Stimulated activated CD4-positive, alpha-beta T cell treated with anti-CD3 and anti-CD28 coated beads, Interleukin-4, amount 100 ng/mL, for 4 hours (primary cell): ENCODE results near the gene SPINK1.
"Not testable (repeated sequence)": the region's sequence is repeated elsewhere in the genome, so short reads cannot be mapped to it uniquely, and the experiment has no call there.

Experiments
- DNase-seq, 2 experiments: peaks; one replicate each; pipeline ENCODE4 v3.0.0-alpha.2; 2020

SPINK1 gene

DNA sequence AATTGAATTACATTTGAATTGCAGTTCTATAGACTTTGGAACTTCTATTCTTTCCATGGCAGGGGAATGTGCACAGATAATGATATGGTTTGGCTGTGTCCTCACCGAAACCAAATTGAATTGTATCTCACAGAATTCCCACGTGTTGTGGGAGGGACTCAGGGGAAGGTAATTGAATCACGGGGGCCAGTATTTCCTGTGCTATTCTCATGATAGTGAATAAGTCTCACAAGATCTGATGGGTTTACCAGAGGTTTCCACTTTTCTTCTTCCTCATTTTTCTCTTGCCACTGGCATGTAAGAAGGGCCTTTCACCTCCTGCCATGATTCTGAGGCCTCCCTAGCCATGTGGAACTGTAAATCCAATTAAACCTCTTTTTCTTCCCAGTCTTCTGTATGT lies 28.3 kb downstream of the SPINK1 start:
- DNase-seq: not testable (repeated sequence)

DNA sequence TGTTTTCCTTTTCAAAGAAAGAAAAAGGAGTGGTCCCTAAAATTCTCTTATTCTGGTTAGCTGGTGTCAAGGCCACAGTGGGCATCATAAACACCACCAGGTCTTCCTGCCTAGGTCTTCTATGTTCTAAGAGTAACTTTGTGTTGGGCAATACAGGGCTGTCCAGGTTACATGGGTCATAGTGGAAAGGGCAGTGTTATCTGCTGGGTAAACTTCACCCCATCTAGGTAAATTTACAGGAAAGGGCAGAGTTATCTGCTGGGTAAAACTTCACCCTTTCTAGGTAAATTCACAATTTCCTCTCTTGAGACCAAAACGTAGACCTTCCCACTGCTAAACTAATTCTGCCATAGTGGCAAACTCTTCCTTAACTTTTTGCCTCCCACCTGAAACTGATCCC lies 30.0 kb downstream of the SPINK1 start:
- DNase-seq: no peak

DNA sequence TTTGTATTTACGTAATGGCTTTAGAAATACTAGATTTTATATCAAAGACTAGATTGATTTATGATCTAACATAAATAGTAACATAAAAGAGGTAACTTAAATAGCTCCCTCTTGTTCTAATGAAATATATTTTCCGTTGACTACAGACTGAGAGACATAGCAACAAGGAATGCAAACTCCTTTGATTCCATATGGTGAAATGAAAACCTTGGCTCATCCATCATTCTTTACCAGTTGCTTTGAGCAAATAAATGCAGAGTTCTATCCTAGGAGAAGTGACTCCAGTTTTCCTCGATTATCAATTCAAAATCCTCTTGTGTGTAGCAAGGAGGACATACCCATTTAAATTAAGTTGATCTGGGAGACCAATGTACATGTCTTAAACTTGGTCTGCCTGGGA lies 31.0 kb downstream of the SPINK1 start:
- DNase-seq: no peak

DNA sequence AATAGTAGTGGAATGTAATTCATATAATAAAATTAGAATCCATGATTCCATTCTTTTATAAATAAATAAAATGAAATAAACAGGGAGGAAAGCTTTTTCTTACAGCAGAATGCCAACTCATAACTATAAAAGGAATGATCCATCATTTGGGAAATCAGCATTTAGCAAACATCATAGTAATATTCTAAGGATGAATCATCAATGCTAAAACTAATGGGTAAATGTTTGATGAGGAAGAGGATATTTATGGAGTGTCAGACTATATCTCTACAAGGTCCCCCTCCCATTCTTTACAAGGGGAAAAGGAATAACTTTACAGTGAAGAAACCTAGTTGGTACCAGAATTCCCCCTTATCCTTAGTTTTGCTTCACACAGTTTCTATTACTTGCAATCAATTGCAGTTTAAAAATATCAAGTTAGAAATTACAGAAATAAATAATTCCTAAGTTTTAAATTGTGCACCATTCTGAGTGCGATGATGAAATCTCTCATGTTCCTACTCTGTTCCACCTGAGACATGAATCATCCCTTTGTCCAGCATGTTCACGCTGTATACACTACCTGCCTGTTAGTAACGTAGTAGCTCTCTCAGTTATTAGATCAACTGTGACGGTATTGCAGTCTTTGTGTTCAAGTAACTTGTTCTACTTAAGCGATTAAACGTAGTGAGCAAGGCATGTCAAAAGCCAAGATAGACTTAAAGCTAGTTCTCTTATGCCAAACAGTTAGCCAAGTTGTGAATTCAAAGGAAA lies 34.7 kb downstream of the SPINK1 start:
- DNase-seq: no peak

GRCh38 chr5:147791181-147791580 lies 40.3 kb downstream of the SPINK1 start:
- DNase-seq: no peak

- no peak for DNase-seq
These were observed 41.7 kb downstream of the SPINK1 start for GRCh38 chr5:147789820-147790219.

GRCh38 chr5:147788023-147788422 lies 43.4 kb downstream of the SPINK1 start:
- DNase-seq: no peak

DNA sequence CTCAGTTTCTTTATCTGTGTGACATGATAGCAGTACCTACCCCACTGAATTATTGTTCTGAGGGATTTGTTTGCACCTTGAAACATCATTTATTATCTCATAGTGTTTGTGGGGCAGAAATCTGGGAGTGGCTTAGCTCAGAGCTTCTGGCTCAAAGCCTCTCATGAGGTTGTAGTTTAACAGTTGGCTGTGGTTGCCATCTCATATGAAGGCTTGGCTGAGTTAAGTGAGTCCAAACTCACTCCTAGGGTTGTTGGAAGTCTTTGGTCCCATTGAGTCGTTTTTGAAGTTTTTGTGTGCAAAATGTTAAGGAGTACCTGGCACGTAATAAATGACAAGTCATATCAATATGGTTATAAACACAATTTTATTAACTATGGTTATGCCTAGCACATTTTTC lies 45.3 kb downstream of the SPINK1 start:
- no peak for DNase-seq

- no peak for DNase-seq
These were observed 47.1 kb downstream of the SPINK1 start for GRCh38 chr5:147784146-147784987.

GRCh38 chr5:147782110-147783028 lies 49.1 kb downstream of the SPINK1 start, which contains the start of gene JAKMIP2:
TSS of gene JAKMIP2 (minus strand) at chr5:147782728. CDS start at chr5:147671806, 110,922 bp downstream.
- DNase-seq: peak; percentile 63 to 74

- DNase-seq: no peak
These were observed 50.4 kb downstream of the SPINK1 start for GRCh38 chr5:147780924-147781573.

- no peak for DNase-seq
These were observed 51.8 kb downstream of the SPINK1 start for GRCh38 chr5:147779694-147780093.

DNA sequence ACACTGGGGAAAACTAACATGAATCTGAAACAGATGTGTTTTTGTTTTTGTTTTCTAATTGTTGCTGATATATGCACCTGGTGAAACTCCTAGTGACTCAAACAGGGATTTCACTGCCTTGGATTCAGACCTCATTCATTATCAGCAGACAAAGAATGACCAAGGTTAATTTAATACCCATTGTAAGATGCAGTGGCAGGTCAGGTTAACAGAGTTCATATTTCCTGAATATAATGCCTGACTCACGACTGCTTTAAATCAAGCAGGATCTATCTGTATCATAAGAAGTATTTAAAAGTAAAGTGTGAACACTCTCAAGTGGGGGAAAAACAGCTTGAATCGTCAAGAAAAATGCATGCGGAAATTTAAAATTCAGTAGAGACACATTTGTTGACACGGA lies 54.5 kb downstream of the SPINK1 start:
- no peak for DNase-seq
